ENCODE results near the gene SH3BP4.

GRCh38 chr2:235054475-235054874 is 102.7 kb downstream of the SH3BP4 start:
- TF ChIP-seq, protein P1, sequence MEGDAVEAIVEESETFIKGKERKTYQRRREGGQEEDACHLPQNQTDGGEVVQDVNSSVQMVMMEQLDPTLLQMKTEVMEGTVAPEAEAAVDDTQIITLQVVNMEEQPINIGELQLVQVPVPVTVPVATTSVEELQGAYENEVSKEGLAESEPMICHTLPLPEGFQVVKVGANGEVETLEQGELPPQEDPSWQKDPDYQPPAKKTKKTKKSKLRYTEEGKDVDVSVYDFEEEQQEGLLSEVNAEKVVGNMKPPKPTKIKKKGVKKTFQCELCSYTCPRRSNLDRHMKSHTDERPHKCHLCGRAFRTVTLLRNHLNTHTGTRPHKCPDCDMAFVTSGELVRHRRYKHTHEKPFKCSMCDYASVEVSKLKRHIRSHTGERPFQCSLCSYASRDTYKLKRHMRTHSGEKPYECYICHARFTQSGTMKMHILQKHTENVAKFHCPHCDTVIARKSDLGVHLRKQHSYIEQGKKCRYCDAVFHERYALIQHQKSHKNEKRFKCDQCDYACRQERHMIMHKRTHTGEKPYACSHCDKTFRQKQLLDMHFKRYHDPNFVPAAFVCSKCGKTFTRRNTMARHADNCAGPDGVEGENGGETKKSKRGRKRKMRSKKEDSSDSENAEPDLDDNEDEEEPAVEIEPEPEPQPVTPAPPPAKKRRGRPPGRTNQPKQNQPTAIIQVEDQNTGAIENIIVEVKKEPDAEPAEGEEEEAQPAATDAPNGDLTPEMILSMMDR (IDR thresholded peaks at IDR 0.05): no peak
- TF ChIP-seq EZH2 (IDR thresholded peaks at IDR 0.05): no peak
- no peak for TF ChIP-seq EZH2phosphoT487 (IDR thresholded peaks at IDR 0.05)

Data from neural progenitor cell (in vitro differentiated cells).